ENCODE data around the gene ELAPOR1.
A peak's percentile ranks its signal among the peaks of the same experiment; 100 is the strongest.

ELAPOR1 gene

GRCh38 chr1:109096120-109096519 is 17.8 kb upstream of the ELAPOR1 start:
- DNase-seq (ENCODE audit: low read depth in 2 of 2), result no peak

- DNase-seq (ENCODE audit: low read depth in 2 of 2), result peak; percentile 92 to 94
Observed at GRCh38 chr1:109099938-109100773, 13.8 kb upstream of the ELAPOR1 start.

- no peak for DNase-seq (ENCODE audit: low read depth in 2 of 2)
Observed at GRCh38 chr1:109104364-109105151, 9.4 kb upstream of the ELAPOR1 start.

- no peak for DNase-seq (ENCODE audit: low read depth in 2 of 2)
Observed at GRCh38 chr1:109105881-109106280, 8.0 kb upstream of the ELAPOR1 start.

GRCh38 chr1:109107785-109108184 is 6.1 kb upstream of the ELAPOR1 start:
- DNase-seq (ENCODE audit: low read depth in 2 of 2), result no peak

GRCh38 chr1:109109906-109110305 is 4.0 kb upstream of the ELAPOR1 start:
- no peak for DNase-seq (ENCODE audit: low read depth in 2 of 2)

GRCh38 chr1:109111386-109112055 is 2.4 kb upstream of the ELAPOR1 start:
- no peak for DNase-seq (ENCODE audit: low read depth in 2 of 2)

- DNase-seq (ENCODE audit: low read depth in 2 of 2), result no peak
Observed at GRCh38 chr1:109112056-109112651, 1.8 kb upstream of the ELAPOR1 start.

- peak; percentile 53 to 54 for DNase-seq (ENCODE audit: low read depth in 2 of 2)
Observed at GRCh38 chr1:109112652-109113285, 1.1 kb upstream of the ELAPOR1 start.

GRCh38 chr1:109114342-109114674 is 393 bp downstream of the ELAPOR1 start:
- no peak for DNase-seq (ENCODE audit: low read depth in 2 of 2)

- no peak for DNase-seq (ENCODE audit: low read depth in 2 of 2)
Observed at GRCh38 chr1:109115685-109116084, 1.8 kb downstream of the ELAPOR1 start.

GRCh38 chr1:109116286-109116685 is 2.4 kb downstream of the ELAPOR1 start:
- no peak for DNase-seq (ENCODE audit: low read depth in 2 of 2)

- no peak for DNase-seq (ENCODE audit: low read depth in 2 of 2)
Observed at GRCh38 chr1:109118089-109118488, 4.2 kb downstream of the ELAPOR1 start.

GRCh38 chr1:109120356-109120755 is 6.4 kb downstream of the ELAPOR1 start:
- no peak for DNase-seq (ENCODE audit: low read depth in 2 of 2)

- no peak for DNase-seq (ENCODE audit: low read depth in 2 of 2)
Observed at GRCh38 chr1:109131059-109131458, 17.1 kb downstream of the ELAPOR1 start.

- DNase-seq (ENCODE audit: low read depth in 2 of 2), result no peak
Observed at GRCh38 chr1:109131800-109132199, 17.9 kb downstream of the ELAPOR1 start.

GRCh38 chr1:109133002-109133706 is 19.2 kb downstream of the ELAPOR1 start:
- DNase-seq (ENCODE audit: low read depth in 2 of 2), result no peak

GRCh38 chr1:109133815-109134214 is 19.9 kb downstream of the ELAPOR1 start:
- DNase-seq (ENCODE audit: low read depth in 2 of 2), result no peak

- no peak for DNase-seq (ENCODE audit: low read depth in 2 of 2)
Observed at GRCh38 chr1:109134423-109134822, 20.5 kb downstream of the ELAPOR1 start.

- DNase-seq (ENCODE audit: low read depth in 2 of 2), result no peak
Observed at GRCh38 chr1:109135940-109136339, 22.0 kb downstream of the ELAPOR1 start.

- DNase-seq (ENCODE audit: low read depth in 2 of 2), result no peak
Observed at GRCh38 chr1:109136766-109137165, 22.9 kb downstream of the ELAPOR1 start.

Data from fibroblast of skin of left biceps (primary cell).